HepG2 (cell line): Measurements from ENCODE around the gene SEMA3G. TPM values are rescaled to one million over a fixed set of nuclear protein-coding genes. Genes with fewer than 3 reads are reported as not detected.

Source experiments
- ATF6 ChIP-seq: sonication (generic); formaldehyde crosslinking; conservative IDR thresholded peaks from 2 replicates; pipeline ENCODE4 v1.4.0; 2020; ENCODE audit warnings: missing genetic modification reagents
- ELF3 ChIP-seq: IDR thresholded peaks from 2 replicates; pipeline ENCODE4 v1.6.1; 2016; ENCODE audit warnings: missing genetic modification reagents, missing compliant biosample characterization
- ETV5 ChIP-seq: IDR thresholded peaks from 2 replicates; pipeline ENCODE4 v1.6.1; 2018; ENCODE audit warnings: missing biosample characterization, missing genetic modification reagents, inconsistent platforms, borderline replicate concordance
- FOXA3 ChIP-seq: IDR thresholded peaks from 2 replicates; pipeline ENCODE4 v1.6.1; 2016; ENCODE audit warnings: missing genetic modification reagents, missing compliant biosample characterization
- FOXO4 ChIP-seq: sonication (generic); formaldehyde crosslinking; conservative IDR thresholded peaks from 2 replicates; pipeline ENCODE4 v1.8.1; 2023; ENCODE audit warnings: missing genetic modification reagents
- GATAD2A ChIP-seq: IDR thresholded peaks from 2 replicates; pipeline ENCODE4 v1.6.1; 2016
- SMC3 ChIP-seq: IDR thresholded peaks from 2 replicates; pipeline ENCODE4 v1.6.1; 2011; ENCODE audit warnings: low read length, improper control_type of control experiment
- STAG1 ChIP-seq: sonication (generic); formaldehyde crosslinking; IDR thresholded peaks from 2 replicates; pipeline ENCODE4 v1.4.0; 2020; ENCODE audit warnings: missing genetic modification reagents
- ZNF235 ChIP-seq: sonication (generic); formaldehyde crosslinking; IDR thresholded peaks from 2 replicates; pipeline ENCODE4 v1.8.1; 2023; ENCODE audit warnings: mild to moderate bottlenecking, missing genetic modification reagents, borderline replicate concordance
- ZNF407 ChIP-seq: sonication (generic); formaldehyde crosslinking; IDR thresholded peaks from one replicate; pipeline ENCODE4 v1.5.1; 2020; ENCODE audit warnings: mild to moderate bottlenecking, missing genetic modification reagents; ENCODE audit errors: not compliant biosample characterization
- ZNF800 ChIP-seq: sonication (generic); formaldehyde crosslinking; IDR thresholded peaks from 2 replicates; pipeline ENCODE4 v1.4.0; 2020; ENCODE audit warnings: missing genetic modification reagents
- polyA plus RNA-seq, 8 experiments: library from polyadenylated mRNA; depleted of rRNA in 3 of 8; stranded (reverse) in 7 of 8; unstranded in 1 of 8; fragments of >200 nt; fragmentation: Illumina TruSeq in 4 of 8; extraction: Trizol in 4 of 8; gene quantifications; 2 replicates each; pipeline versions ENCODE4 v1.2.1 to v1.2.3, GENCODE V29; 2011 to 2016; ENCODE audit warnings: low read depth in 4 of 8, missing spikeins in 1 of 8, mixed read lengths in 1 of 8; ENCODE audit not compliant: insufficient read depth in 1 of 8
- total RNA-seq, 5 experiments: library from RNA; depleted of rRNA; stranded (reverse); fragments of >200 nt; fragmentation: Illumina TruSeq; extraction: Trizol; gene quantifications; 2 replicates each; pipeline ENCODE4 v1.2.3, GENCODE V29; 2016; ENCODE audit warnings: low read depth in 1 of 5

SEMA3G gene
- total and polyA plus RNA-seq, 2 of the 13 experiments (the other 11 are each of a cell fraction or from before 2014, with no cell fraction given): 6.1 to 8.3 TPM

- no peak for TF ChIP-seq ZNF800 (CRISPR knock-in tag)
- peak; percentile 93 for TF ChIP-seq STAG1 (CRISPR knock-in tag)
- peak; percentile 34; the same call in 1 of the 2 replicates for TF ChIP-seq FOXA3 (CRISPR knock-in tag)
- no peak for TF ChIP-seq ZNF235 (CRISPR knock-in tag)
- peak; percentile 57 for TF ChIP-seq GATAD2A (CRISPR knock-in tag)
- TF ChIP-seq ETV5 (CRISPR knock-in tag): 0 out of 2 replicates have a peak, but pooled peaks have one; percentile 17
- no peak for TF ChIP-seq ZNF407 (CRISPR knock-in tag)
- TF ChIP-seq SMC3: peak; percentile 93
- peak; percentile 41; the same call in 1 of the 2 replicates for TF ChIP-seq ELF3 (CRISPR knock-in tag)
- TF ChIP-seq FOXO4: 0 out of 2 replicates have a peak, but pooled peaks have one; percentile 22
- no peak for TF ChIP-seq ATF6 (CRISPR knock-in tag)
Observed at GRCh38 chr3:52428151-52429005, 16.5 kb downstream of the SEMA3G start (continued).
